Activated gamma-delta T cell (primary cell): ENCODE data around the gene PTPN1.
"Not testable (repeated sequence)": the region's sequence is repeated elsewhere in the genome, so short reads cannot be mapped to it uniquely, and the experiment has no call there.

Experiments
- DNase-seq: peaks from one replicate; lab custom pipeline; 2025; lab: John Stamatoyannopoulos, UW

The PTPN1 gene

DNA sequence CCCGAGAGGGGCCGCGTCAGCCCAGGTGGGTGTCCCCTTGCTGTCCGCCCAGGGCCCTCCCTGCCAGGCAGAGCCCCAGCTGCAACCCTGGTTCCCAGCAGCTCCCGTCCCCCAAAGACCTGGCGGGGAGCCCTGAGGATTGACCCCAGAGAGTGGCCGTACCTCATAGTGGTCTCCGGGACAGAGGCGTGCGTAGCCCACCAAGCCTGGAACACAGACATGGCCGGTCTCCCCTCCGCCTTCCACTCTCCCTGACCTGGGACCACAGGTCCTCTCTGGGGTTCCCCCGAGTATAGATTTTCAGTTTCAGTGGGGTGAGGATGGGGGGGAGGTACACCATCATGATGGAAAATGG, 98.5 kb downstream of the PTPN1 start:
- DNase-seq = no peak

- DNase-seq = no peak
Observed at GRCh38 chr20:50609438-50609989, 99.3 kb downstream of the PTPN1 start.

DNA sequence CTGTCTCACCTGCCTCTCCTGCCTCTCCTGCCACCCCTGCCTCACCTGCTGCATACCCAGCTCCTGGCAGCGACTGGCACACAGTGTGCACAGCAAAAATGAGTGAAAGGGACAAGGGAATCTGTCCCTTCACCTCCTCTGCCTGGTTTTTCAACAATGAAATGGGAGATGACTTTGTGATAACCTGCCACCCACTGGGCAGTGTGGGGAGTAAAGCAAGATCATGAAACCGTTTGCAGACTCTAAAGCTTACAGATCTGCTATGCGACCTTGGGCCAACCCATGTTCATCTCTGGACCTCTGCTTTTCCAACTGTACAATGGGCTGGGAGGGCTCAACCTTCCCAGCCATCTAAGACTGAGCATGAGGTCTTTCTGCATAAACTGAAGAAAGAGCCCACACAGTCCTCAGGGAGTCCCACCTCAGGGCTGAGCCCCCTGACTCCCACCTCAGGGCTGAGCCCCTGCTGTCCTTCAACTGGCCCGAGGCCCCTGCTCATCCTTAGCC, 100.1 kb downstream of the PTPN1 start:
- DNase-seq = no peak

- no peak for DNase-seq
Observed at GRCh38 chr20:50611128-50611810, 101.1 kb downstream of the PTPN1 start.

- DNase-seq = no peak
Observed at GRCh38 chr20:50613438-50614169, 103.4 kb downstream of the PTPN1 start.

DNA sequence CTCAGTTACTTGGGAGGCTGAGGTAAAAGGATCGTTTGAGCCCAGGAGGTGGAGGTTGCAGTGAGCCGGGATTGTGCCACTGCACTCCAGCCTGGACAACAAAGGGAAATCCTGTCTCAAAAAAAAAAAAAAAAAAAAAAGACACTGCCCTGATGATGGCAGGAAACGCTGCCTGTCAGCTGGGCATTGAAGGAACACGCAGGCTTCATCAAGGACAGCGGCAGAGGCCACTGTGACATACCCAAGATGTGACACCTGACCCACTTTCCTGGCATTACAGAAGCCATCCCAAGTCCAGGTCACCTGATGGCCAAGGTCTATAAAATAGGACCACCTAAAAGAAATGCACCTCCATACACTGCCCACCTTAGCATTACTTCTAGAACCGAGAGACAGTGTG, 105.2 kb downstream of the PTPN1 start:
- DNase-seq = no peak

DNA sequence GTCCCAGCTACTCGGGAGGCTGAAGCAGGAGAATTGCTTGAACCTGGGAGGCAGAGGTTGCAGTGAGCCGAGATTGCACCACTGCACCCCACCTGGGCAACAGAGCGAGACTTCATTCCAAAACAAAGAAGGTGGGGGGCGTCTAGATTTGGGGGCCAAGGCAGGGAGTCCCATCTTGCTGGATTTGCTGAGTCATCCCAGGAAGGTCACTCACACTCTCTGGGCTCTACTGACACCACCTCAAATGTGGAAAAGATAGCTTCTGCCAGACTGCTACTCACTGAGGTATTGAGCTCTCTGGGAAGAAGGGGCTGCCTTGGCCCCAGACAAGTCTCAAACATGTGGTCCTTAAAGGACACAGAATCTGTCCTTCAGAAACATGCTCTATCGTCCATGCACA, 106.8 kb downstream of the PTPN1 start:
- DNase-seq = no peak

DNA sequence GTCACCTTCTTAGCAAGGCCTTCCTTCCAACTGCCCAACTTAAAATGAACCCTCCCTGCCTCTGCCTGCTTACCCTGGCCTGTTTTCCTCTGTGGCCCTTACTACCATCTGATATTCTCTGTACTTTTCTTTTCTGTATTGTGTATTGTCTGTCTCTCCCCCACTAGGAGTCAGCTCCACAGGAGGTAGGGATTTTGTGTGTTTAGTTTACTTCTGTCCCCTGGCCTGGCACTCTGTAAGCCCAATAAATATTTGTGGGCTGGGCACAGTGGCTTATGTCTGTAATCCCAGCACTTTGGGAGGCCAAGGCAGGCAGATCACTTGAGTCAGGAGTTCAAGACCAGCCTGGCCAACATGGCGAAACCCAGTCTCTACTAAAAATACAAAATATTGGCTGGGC, 108.4 kb downstream of the PTPN1 start:
- no peak for DNase-seq

GRCh38 chr20:50620459-50620858, 110.3 kb downstream of the PTPN1 start:
- not testable (repeated sequence) for DNase-seq

DNA sequence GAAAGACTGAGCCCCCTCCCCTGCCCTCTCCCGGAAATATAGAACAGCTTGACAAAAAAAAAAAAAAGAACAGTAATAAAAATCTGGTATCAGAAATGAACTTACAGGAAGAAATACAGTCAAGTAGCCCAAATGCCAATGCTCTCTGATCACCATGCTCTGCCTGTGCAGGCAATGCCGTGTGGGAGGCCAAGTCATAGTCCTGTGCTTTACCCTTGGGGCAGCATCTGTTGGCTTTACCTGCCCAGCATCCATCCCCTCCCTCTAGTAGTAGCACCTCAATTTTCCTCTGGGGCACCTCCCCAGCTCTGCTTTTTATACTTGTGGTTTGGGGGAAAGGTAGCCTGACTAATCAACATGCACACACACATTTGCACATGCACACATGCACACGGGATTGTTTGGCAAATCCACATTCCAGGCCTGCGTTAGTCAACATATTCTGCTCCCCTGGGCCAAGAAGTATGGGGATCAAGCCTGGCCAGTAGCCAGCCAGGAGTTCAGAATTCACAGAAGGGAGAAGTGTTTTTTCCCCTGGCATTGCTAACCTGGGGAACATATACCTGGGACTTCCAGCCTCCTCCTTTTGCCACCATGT, 111.0 kb downstream of the PTPN1 start:
- no peak for DNase-seq

DNA sequence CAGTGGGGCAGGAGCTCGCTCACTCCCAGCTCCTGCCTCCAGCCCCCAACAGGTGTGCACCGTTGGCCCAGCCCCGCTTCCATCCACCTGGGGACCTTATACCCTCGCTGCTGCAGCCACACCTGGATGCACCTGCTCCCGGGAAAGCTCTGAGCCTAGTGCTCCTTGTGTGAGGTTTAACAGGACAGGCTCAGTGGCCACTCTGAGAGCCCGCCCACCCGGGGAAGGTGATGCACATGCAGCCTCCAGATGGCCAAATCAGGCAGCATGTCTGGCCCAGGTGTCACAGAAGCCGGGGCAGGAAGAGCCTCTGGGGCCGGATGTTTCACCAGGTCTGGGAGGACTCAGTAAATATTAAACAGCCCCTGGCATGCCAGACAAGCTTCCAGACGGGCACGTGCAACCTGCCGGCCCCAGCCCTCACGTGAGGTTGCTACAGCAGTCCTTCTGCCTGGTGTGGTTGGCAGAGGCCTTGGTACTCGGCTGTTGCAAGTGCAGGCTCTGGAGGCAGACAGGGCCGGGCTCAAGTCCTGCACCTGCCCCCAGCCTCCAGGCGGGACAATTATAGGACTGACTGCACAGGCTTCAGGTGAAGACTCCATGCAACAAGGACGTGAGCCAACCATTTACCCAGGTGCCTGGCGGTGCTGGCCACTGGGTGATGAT, 114.3 kb downstream of the PTPN1 start:
- no peak for DNase-seq

GRCh38 chr20:50625986-50626677, 115.9 kb downstream of the PTPN1 start:
- no peak for DNase-seq

GRCh38 chr20:50627747-50628146, 117.6 kb downstream of the PTPN1 start:
- no peak for DNase-seq

- no peak for DNase-seq
Observed at GRCh38 chr20:50628332-50628731, 118.1 kb downstream of the PTPN1 start.

DNA sequence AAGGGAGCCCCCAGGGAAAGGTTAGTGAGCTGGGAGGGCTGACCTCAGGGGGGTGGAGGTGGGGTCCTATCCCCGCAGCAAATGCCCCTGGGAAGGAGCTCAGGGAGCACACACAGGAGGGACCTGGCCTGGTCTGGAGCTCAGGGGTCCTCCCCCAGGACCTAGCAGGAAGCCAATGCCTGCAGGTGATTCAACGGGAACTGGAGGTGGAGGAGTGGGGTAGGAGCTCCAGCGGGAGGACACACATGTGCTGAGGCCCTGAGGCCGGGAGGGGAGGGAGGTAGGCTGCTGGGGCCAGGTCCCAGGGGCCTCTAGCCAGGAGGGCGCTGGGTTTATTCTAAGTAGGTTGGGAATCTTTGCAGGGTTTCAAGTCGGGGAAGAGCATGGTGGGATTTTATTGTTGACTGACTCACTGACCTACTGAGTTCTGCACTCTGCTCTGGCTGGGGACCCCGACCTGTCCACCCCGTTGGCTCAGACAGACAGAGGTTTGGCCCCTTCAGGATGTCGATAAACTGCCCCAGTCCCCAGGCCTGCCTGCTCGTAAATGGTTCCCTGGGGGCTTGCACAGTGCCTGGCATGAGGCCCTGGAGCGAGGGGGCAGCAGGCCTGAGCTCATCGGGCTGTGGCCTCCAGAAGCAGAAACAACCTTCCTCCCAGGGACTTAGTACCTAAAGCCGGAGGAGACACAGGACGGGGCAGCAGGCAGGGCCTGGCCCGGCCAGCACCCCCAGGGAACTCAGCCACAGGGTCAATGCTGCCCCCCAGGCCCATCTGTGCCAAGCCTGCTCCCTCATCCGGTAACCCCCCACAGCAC, 118.9 kb downstream of the PTPN1 start:
- DNase-seq = no peak

DNA sequence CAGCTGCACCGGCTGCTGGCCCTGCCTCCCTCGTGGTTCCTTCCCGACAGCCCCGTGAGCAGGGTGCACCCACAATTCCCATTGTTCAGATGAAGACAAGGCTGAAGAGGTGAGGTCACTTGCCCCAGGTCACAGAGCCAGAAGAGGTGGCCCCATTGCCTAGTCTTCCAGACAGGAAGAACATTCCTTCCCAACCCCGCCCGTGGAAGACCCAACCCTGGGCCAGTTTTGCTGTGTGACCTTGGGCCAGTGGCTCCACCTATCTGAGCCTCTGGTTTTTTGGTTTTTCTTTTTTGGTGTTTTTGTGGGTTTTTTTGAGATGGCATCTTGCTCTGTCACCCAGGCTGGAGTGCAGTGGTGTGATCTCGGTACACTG, 119.5 kb downstream of the PTPN1 start:
- no peak for DNase-seq

GRCh38 chr20:50630578-50631263, 120.5 kb downstream of the PTPN1 start:
- no peak for DNase-seq

DNA sequence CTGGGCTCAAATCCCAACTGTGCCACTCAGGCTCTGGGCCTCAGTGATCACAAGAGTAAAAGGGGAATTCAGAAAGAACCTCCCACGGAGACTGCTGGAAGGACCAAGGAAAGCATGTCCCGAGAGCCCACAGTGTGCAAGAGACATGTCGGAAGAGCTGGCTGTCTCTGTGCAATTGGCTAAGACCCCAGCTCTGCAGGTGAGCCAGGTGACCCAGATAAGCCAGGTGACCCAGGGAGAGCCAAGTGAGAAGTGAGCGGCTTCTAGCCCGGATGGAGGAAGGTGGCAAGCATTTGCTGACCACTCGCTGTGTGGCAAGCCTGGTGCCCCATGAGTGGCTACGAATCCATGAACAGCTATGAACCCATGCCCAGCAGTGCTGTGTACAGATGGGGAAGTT, 122.1 kb downstream of the PTPN1 start:
- no peak for DNase-seq

- no peak for DNase-seq
Observed at GRCh38 chr20:50632701-50633100, 122.5 kb downstream of the PTPN1 start.

DNA sequence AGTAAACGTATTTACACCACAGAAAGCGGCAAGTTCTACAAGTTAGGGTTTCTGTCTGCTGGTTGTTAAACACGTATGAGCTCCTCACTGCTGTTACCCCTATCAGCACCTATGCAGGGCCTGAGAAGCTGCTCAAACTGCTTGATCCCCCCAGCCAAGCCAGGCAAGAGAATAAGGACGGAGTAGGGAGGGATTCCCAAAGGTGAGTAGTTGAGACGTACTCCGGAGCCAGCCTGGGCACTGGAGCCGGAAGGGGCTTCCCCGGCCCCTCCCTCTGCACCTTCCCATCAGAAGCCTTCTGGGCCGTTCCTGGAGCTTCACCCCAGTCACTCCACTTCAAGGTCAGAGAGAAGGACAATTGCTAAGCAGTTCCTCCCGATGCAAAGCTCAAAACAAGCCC, 123.2 kb downstream of the PTPN1 start:
- no peak for DNase-seq
